Activated CD4-positive, CD25-positive, alpha-beta regulatory T cell (primary cell): Measurements from ENCODE around the gene HOXA5.

Source experiments
- DNase-seq, 4 experiments: peaks; one replicate each; lab custom pipeline; 2025; lab: John Stamatoyannopoulos, UW

The HOXA5 gene

DNA sequence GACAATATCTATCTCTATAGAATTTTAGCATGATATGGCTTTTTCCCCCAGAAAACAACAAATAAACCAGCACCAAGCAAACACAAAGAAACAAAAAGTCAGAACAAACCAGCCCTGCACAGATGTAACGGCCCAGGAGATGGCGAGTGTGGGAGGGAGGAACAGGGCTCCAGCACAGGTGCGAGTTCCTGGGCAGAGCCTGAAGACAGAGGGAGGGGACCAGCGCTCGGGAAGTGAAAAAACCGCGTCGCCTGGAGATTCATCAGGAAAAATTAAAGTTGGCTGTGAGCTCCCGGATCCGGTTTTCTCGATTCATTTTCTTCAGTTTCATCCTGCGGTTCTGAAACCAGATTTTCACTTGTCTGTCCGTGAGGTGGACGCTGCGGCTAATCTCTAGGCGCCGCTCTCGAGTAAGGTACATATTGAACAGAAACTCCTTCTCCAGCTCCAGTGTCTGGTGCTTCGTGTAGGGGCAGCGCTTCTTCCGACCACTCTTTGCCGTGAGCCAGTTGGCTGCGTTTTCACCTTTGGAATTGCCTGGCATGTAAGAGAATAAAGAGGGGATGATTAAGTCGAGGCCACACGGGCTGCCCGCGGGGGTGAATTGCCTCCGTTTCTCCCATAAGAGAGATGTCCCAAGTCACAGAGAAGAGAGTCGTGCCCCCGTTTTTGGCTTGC, 28.3 kb upstream of the HOXA5 start:
- DNase-seq: no peak

- no peak for DNase-seq
Observed at GRCh38 chr7:27171325-27171636, 27.8 kb upstream of the HOXA5 start.

DNA sequence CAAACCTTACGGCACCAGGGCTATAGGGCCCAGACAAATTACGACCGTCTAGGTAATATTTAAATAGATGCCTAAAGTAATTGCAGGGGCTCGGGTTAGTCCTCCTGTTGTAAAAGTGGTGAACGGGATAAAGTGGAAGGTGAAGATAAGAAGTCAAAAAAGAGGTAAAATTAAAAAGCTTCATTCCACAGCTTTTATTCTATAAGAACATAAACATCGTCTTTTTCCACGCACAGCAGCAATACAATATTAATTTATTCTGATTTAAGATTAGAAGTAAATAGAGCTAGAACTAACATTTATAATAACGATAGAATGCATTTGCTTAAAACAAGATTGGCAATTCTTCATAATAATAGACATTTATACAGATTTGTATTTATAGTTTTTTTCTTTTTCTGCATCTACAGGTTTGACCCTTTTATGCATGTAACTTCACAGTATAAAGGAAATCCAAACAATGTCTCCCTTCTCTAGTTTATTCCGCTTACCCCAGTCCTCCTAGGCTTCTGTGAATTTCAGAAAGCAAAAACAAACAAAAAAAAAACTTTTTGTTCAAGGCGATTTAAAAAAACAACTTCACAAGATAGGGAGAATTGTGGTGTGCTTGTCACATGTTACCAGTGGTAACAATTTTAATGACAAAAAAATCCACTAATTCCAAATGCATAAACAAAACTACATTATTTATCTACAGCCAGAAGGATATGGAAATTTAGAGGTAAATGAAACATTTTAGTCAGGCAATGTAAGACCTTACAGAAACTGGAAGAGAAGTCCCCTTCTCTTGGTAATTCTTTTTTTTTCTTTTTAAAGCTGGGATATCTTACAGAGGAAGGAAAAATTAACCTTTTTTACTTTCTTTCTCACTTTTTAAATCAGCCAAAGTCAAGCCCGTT, 27.2 kb upstream of the HOXA5 start:
- no peak for DNase-seq

GRCh38 chr7:27169658-27170425, 26.4 kb upstream of the HOXA5 start:
- DNase-seq: no peak

- DNase-seq: no peak
Observed at GRCh38 chr7:27168265-27168947, 24.9 kb upstream of the HOXA5 start.

GRCh38 chr7:27167916-27168264, 24.4 kb upstream of the HOXA5 start:
- DNase-seq: no peak

- DNase-seq: no peak
Observed at GRCh38 chr7:27166531-27167505, 23.3 kb upstream of the HOXA5 start.

DNA sequence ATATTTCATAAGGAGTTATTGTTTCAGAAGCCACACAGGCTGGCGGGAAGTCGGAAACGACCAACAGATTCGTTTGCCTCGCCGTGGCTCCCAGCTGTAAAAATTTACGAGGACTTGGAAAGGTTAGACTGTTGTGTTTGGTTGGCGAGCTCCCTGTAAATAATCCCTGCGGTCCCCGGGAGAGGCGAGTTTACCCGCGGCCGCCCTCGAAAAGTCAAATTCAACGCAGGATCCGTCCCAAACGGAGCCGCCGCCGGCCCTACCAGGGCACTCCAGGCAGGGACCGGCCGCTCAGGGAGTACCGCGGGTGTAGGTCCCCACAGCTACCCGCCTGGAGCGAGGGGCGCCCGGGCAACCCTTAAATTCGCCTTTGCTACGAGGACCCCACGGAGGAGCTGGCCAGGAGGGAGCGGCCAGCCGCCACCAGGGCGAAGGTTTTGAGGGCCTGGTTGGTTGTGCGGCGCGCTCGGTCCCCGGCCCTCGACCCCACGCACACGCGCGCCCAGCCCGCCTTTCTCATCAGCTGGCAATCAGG, 22.6 kb upstream of the HOXA5 start:
- DNase-seq: no peak

DNA sequence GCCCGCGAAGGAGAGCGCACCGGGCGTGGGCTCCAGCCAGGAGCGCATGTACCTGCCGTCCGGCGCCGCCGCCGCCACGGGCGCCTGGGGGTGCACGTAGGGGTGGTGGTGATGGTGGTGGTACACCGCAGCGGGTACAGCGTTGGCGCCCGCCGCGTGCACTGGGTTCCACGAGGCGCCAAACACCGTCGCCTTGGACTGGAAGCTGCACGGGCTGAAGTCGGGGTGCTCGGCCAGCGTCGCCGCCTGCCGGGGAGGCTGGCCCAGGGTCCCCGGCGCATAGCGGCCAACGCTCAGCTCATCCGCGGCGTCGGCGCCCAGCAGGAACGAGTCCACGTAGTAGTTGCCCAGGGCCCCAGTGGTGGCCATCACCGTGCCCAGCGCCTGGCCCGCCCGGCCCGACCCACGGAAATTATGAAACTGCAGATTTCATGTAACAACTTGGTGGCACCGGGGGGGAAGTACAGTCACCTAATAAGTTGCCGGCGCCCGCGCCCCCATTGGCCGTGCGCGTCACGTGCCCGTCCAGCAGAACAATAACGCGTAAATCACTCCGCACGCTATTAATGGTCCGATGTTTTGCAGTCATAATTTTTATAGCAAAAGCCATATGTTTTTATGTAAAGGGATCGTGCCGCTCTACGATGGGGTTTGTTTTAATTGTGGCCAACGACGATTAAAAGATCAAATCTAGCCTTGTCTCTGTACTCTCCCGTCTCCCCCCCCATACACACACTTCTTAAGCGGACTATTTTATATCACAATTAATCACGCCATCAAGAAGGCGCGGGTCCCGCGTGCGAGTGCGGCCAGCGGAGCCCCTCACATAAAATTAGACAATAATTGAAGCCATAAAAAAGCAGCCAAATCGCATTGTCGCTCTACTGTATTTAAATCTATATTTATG, 21.9 kb upstream of the HOXA5 start, which contains the start of gene HOXA9:
Gene HOXA9, minus strand, starts transcription at position 449 of the 907 bp plus-strand sequence. Its CDS starts 80 bp downstream, at position 369.
- no peak for DNase-seq

GRCh38 chr7:27164367-27165088, 21.0 kb upstream of the HOXA5 start:
- no peak for DNase-seq

GRCh38 chr7:27164045-27164366, 20.5 kb upstream of the HOXA5 start:
- no peak for DNase-seq

DNA sequence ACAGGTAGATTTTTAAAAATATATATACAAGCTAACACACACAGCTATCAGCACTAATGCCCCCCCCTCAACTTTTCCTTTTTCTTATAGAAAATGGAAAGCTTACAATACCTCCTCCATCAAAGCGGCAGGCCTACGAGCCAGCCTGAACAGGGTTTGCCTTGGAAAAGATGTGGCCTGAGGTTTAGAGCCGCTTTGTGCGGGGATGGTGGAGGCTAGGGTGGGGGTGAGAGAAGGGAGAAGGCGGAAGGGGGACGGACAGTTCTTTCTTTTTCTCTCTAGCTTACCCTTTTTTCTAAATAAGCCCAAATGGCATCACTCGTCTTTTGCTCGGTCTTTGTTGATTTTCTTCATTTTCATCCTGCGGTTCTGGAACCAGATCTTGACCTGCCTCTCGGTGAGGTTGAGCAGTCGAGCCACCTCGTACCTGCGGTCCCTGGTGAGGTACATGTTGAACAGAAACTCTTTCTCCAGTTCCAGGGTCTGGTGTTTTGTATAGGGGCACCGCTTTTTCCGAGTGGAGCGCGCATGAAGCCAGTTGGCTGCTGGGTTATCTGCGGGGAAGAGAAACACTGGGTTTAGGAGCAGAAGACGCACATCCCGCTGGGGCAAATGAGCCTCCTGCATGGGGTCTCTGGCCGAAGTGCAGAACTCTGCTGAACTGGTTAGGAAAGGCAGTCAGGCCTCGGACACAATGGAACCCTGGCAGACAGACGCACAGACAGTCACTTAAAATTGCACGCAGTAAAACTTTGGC, 20.0 kb upstream of the HOXA5 start:
- DNase-seq: no peak

DNA sequence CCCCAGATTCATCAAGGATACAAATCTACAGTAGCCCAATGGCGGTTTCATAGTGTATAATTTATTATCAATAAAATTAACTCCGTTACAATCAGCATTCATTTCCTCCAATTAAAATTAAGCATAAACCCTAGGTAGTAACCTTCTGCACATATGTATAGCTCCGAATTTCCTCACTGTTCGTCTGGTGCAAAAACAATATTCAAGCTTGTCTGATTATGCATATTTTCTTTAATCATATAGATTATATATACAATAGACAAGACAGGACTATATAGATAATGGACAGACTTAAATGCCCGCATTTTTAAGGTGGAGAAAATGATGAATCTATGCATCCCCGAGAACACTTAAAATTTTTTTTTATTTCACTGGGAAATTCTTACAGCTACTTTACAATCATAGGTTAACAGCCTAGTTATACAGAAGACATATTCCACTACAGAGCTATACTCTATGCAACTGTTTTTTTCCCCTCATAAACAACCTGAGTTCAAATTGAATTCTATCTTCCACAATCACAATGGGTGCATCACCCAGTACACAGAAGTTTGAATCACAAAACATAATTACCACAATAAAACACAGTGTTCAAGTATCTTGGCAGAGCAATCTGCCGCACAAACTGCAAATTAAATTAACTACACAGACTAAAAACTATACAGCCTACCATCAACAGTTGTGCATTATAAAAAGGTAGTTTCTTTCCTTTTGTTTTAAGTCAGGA, 19.2 kb upstream of the HOXA5 start:
- no peak for DNase-seq

- DNase-seq: no peak
Observed at GRCh38 chr7:27161721-27162560, 18.5 kb upstream of the HOXA5 start.

DNA sequence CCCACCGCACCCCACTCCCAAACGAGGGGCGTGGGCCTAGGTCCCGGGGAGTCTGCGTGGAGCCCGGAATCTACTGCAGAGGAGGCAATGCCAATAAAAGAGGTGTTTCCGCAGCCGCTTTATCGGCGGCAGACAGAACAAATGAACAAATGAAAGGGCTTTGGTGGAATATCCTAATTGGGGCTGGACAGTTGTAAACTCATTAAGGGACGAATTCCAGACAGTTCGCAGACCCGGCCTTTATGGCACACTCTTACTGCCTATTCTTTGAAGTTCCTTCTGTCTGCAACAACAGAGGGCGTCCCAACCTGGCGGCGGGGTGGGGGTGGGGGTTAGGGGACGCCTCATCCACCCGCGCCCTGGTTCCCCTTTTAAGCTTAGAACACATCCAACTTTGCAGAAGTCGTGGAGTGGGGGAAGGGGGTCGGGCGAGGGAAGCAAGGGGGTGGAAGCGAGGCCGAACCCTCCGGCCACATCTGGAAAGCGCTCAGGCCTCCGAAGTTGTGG, 17.8 kb upstream of the HOXA5 start:
- no peak for DNase-seq

GRCh38 chr7:27160546-27161213, 17.2 kb upstream of the HOXA5 start:
- DNase-seq: peak; percentile 55 to 82 (median 74)
